DMS79 treated with DMSO at 0.1 percent for 48 hours (cell line): ENCODE data around the gene MINDY4.

ENCODE experiments used
- DNase-seq: peaks from one replicate; lab custom pipeline; 2025; lab: John Stamatoyannopoulos, UW

Gene MINDY4

DNA sequence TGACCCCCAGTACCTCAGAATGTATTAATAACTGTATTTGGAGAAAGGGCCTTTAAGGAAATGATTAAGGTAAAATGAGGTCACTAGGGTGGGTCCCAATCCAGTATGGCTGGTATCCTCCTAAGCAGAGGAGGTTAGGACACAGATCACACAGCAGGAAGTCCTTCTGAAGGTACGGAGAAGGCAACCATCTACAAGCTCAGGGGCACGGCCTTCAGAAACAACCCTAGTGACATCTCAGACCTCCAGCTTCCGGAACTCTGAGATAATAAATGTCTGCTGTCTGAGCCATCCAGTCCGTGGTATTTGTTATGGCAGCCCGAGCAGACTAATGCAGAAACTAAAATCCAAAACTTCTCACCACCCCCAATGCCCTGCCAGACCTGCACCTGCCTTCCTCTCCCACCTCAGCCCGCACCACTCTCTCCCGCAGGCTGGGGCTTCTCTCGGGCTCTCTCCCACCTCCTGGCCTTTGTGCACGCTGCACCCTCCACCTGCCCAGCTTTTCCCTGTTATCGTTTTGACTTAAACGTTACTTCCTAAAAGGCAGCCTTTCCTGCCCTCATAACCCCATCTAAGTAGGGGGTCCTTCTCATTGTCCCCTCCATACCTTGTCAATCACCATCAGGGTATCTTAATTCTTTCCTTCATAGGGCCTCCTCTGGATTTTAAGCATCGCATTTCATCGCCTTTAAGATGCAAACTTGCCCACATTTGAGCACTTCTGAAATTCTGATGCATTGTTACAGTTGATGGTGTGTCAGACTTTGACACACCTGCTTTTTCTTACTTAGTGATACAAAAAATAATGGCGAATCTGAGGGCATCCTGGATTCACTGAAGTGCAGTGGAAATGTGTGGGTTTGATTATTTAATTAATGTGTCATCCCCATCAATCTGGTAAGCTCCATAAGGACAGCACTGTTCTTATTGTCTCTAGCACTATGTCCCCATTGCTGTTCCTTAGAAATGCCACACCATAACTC lies 108.2 kb downstream of the MINDY4 start:
- no peak for DNase-seq

DNA sequence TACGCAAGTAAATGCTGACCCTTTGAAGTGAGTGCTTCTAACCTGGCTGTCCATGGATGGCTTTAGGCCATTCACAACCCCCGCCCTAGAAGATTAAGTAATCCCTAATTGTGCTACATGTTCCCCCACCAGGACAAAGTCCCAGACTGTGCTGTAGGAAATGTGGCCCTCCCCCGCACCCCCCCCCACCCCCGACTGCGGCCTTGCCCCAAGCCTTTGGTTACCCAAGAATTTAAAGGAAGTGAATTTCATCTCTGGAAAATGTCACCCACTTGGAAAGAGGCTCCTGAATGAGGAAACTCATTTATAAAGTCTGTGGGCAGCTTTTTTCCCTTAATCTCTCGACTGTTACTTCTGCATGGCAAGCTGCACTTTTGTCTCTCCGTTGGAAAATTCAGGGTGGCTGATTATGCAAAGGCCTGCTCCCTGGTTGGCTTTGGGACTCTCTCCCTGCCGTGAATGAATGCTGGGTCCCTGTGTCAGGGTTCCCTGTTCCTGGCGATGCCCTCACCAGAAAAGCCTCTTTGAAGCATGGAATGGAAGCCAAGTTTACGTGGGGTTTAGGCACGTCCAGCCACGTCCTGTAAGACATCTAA lies 109.0 kb downstream of the MINDY4 start:
- DNase-seq: no peak

DNA sequence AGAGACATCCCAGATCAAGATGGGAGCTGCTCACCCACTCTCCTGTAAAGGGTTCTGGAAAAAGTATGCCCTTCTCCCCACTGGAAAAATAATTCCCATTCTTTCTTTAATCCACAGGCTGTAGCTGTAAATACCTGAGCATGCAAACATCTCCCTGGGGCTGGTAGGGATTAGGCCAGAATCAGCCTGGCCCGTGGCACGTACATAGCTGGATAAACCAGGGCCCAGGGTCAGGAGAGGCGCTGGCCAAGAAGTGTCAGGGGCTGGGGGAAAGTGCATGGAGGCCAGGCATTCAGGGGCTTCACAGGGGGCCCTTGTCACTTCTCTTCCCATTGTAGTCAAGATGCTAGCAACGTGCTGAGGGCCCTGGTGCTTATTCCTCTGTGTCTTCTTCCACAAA lies 109.7 kb downstream of the MINDY4 start:
- DNase-seq: no peak

DNA sequence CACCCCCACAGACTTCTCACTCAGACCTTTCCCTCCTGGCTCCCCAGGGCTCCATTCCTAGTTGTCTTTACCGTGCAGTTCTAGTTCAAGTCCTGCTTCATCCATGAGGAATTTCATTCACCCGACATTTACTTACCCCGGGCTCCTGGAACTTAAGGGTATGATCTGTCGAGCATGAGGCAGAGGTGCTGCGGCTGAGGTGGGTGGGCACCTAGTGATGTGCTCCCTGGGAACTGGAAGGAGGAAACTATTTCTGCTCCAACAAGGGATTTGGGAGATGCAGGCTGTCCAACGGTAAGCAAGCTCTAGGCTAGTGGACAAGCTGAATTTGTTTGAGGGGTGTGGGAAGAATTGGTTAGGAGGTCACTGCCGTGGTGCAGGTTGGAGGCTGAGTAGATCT lies 110.2 kb downstream of the MINDY4 start:
- DNase-seq: no peak

DNA sequence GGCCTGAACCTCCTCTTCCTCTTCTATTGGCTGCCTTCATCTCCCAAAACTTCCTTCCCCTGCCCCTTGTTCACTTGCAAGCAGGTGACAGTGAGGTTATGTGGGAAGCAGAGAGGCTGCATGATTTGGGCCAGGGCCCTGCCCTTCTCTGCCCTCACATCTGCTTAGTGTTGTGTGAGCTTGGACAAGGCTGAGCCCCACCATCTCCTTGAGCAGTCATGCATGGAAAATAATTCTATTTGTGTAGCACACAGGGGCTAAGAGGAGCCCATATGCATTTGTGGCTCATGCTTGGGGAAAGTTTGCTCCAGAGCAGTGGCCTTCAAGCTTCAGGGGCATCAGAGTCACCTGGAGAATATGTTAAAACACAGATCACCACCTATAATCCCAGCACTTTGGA lies 113.7 kb downstream of the MINDY4 start:
- DNase-seq: no peak

DNA sequence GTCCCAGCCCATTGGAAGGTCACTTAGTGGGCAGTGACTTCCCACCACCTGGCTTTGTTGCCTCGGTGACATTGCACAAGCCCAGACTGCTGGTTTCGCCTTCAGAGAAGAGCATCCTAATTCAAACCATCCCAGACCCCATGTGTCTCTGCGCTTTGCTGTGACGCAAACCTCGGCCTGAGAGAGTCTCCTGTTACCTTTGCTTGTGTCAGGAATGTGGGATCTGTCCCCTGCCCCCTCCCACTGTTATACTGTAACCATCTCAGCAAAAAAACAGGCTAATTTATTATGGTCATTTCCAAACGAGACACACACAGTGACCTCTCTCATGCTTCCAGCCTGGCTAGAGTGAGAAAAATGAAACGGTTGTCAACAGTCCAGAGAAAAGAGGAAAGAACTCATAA lies 115.4 kb downstream of the MINDY4 start:
- no peak for DNase-seq

DNA sequence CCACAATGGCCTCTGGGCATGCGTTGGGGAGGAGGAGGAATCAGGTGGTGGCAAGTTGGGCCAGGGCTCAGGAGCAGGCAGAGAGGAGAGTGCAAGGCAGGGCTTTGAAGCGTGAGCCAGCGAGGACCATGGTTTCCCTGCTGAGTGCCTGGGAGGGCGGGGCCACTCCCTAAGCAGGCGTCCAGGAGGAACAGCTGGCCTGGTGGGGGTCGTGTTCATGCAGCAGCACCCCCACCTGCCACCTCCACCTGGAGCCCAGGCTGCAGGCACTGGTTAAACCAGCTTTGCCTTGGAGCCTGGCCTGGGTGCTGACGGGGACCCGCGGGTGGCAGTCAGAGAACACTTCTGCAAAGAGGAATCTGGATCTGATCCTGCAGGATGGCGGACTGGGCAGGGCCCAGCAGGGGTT lies 116.3 kb downstream of the MINDY4 start:
- DNase-seq: peak; percentile 57

DNA sequence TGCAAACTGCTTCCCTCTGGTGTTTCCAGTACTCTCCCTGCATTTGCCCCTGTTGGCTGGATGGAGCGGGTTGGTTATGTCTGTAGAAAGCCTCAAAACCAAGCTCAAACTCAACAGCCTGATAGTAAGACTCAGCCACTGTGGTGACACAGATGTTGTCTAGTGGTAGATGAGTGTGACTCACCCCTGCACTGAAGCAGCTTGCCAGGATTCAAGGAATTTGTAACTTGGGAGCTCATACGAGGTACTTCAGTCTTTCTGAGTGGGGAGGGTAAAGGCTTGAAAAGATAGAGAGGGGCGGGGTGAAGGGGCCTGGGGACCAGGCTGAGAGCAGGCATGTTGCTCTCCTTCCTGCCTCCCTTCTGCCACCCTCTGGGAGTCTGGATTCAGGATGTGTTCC lies 117.5 kb downstream of the MINDY4 start:
- DNase-seq: peak; percentile 79

DNA sequence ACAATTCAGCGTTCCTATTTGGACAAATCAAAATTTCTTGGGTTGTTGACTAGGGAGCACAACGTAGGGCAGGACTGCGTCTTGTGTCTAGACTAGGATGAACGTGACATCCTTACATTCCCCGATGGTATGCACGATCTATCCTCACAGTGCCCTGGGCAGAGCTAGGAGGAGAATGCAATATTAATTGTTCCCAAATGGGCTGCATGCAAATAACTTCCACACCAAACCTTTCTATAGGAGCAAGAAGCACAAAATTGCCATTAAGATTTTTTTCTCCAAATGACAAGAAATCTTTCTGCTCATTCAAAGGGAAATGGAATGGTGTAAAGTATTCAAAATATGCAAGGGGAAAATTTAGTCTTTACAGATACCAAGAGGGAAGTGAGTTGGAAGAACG lies 119.0 kb downstream of the MINDY4 start:
- no peak for DNase-seq

DNA sequence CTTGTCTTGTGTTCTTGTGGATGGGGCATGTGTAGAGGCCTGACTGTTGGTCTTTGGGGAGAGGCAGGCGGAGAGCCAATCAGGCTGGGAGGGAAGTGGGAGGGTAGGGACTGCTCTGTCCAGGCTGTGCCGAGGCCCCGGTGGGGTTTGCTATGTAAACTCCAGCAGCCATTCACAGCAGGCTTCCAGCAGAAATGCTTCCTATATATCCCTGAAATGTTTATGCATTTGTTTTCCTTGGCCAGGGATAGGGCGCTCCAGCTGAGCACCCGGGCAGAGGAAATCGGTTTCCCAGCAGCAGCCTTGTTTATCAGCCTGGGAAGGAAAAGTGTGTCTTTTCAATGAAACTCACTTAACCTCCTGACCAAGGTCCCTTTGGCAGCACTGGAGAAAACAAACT lies 122.1 kb downstream of the MINDY4 start:
- no peak for DNase-seq

DNA sequence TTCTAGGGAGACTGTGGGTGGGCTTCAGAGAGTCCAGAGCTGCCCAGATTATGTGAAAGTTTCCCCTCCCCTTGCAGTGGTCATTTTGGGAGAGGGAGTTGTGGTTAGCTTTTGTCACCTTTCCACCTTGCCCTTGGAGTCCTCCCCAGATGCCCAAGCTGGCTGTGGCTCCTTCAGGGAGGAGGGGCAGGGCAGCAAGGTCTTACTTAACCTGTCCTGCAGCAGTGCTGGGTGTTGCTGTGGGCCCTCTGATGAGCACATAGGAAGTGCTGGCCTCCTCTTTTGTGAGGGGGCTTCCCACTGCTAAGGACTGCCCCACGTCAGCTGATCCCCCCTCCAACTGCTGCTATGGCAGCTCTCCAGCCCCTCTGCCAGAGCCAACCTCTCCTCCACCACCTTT lies 122.8 kb downstream of the MINDY4 start:
- DNase-seq: no peak

DNA sequence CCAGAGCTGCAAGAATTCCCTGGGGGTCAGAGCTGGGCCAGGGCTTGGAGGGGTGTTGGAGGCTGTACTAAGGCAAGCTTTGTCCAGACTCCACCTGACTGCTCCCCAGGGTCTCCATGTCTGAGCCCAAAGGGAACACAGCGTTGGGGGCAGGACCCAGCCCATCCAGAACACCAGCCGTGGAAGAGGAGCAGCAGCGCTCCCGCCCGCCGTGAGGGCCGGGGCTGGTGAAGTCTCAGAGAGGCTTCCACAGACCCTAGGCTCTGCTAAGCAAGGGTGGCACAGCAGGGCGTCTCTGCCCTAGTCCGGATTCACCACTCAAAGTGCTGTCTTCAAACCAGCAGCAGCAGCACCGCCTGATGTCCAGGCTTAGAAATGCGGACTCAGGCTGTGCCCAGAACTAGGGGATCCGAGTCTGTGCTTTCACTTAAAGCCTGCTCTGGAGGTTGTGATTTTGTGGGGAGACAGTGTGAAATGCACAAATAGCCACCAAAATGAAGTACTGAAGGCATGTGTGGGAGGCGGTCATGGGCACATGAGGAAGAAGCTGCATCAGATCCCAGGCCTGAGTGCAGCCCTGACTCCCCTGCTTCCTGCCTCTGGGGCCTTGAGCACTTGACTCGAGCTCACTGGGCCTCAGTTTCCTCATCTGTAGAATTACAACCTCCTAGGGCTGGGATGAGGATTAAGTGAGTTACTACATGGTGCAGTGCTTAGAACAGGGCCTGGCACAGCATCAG lies 123.8 kb downstream of the MINDY4 start:
- DNase-seq: no peak

DNA sequence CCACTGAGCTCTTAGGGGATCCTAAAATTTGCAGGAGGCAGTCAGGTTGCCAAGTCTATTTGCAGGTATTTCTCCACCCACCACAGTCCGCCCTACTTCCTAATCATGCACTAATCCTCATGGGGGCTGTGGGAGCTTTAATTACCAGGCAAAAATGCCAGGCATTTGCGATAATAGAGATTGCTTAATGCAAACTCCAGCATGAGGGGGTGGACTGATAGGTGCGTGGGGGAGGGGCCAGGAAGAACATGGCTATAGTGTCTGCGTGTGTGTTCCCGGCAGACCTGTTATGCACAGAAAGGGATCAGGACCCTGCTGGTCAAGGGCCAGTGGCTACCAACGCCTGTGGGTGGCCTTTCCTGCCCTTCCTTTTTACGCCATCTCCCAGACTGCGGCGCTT lies 124.8 kb downstream of the MINDY4 start:
- DNase-seq: no peak

DNA sequence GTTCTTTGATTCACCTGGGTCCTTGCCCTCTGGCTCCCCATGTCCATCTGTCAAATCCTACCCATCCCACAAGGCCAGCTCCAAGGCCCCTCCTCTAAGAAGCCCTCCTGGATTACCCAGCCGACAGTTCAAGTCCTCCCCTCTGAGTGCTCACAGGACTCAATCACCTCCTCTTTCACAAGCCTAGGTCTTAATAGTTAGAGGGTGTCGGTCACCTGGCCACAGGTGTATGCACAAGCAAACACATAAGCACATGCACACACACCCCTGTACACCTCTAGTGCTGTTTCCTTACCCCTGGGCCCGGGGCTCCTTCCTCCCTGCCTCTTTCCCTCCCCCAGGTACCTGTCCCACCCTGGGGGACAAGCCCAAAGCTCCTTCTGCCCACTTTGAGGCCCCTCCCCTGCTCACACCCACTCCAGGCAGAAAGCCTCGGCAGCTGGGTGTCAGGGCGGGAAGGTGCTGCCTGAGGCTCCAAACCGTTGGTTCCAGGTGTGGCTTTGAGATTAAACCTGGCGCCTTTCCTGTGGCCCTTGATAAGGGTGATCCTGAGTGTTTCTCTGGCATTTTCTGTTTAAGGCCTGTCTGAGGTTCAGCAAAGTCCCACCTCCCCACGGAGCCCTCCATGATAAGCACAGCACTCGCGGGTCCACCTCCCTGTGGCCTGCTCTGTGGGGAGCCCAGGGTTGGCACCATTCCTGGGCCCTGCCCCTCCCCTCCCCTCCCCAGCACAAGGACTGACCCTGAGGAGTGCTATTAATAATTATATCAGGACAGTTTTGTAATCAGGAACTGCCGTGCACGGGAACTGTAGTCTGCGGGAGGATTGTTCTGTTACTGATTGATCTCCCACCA lies 125.8 kb downstream of the MINDY4 start:
- DNase-seq: peak; percentile 36

DNA sequence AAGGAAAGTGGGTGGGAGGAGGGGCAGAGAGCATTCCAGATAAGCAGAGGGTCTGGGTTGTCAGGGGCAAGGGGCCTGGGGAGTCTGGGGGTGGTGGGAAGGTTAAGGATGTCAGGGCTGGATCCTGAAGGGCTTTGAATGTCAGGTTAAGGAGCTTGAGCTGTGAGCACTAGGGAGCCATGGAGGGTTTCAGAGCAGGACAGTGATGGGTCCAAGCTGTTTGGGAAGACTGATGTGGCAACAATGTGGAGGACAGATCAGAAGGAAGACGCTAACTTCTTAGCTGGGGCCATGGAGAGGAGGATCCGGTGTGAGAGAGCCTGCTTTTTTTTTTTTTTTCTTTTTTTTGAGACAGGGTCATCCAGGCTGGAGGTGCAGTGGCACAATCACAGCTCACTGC lies 126.6 kb downstream of the MINDY4 start:
- no peak for DNase-seq

DNA sequence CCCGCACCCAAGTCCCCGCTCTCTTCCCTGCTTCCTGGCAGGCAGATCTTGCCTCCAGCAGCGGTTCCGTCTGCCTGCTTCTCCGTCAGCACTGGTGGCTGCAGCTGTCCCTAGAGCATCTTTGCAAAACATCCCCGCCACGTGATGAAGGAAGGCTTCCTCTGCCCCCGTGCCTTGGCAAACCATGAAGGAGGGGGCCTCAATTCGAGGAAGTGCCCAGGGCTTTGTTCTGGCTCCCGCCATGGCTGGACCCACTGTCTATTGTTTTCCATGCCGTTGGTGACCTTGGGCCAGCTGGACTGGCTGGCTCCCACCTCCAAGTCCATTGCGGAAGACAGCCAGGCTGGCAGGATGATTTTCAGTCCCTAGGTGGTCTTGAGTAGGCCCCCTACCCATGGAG lies 127.2 kb downstream of the MINDY4 start:
- DNase-seq: no peak

DNA sequence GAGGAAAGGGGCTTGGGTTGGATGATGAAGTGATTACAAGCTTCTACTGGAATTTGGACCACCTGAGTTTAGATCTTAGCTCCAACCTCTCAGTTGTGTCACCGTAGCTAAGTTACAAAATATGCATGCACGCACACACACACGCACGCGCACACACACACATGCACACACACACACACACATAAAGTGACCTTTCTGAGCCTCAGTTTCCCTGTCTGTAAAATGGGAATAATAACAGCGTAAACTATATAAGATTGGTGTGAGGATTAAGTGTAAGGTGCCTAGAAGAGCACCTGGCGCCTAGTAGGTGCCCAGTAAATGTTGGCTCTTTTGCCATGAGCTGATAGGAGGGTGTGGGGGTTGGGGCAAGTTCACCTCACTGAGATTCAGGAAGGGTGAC lies 127.8 kb downstream of the MINDY4 start:
- no peak for DNase-seq

DNA sequence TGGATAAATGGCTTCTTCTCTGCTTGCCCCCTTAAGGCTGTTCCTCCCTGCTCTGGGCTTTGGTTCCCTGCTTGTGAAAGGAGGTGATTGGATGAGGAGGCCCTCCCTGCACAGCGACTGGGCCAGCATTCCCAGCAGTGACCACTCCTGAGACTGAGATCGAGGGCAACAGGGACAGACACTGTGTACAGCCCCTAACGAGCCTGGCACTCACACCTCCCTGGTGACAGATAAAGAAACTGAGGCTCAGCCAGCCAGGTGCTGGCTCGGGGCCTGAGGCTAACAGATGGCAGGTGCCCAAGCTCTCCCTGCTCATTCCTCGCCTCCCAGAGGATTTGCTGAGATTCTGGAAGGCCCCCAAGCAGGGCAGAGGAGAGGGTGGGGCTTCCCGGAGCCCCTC lies 128.4 kb downstream of the MINDY4 start:
- DNase-seq: no peak

DNA sequence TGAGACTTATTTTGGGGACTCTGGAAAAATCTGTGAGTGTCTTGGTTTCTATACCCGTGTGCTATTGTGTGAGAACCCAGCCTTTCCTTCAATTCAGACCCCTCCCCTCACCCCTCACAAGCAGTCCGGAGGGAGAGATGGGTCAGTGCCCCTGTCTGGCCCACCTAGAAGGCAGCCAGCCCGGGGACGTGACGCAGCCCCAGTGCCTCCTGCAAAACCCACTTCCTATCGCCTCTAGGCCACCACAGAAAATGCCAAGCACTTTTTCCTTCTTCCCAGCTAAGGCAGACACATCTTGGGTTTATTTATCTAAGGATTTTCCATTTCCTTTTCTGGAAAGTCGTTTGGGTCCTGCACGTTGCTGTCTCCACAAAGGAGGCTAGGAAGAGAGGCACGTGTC lies 128.8 kb downstream of the MINDY4 start:
- DNase-seq: no peak

DNA sequence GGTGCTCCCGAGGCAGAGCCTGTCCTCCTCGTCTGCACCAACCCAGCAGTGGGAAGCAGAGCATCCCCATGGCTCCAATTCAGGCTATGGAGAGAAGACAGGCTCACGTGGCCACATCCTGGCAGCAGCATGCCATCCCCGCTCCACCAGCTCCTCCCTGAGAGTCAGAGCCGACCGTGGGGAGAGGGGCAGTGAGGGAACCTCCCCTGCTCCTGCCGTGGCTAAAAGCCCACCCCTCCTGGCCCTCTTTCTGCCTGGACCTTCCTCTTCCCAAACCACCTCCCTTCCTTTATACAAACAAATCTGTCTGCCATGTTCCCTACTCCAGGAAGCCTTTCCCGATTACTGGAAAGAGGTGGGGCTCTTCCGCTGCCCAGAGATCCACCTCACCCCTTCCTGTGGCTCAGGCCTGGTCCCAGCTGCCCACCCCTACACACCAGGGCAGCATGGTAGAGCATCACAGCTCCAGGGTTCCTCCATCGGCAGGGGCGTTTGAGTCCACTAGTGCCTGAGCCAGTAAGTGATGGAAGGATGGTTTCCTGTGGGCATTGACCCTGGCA lies 129.7 kb downstream of the MINDY4 start:
- DNase-seq: no peak

DNA sequence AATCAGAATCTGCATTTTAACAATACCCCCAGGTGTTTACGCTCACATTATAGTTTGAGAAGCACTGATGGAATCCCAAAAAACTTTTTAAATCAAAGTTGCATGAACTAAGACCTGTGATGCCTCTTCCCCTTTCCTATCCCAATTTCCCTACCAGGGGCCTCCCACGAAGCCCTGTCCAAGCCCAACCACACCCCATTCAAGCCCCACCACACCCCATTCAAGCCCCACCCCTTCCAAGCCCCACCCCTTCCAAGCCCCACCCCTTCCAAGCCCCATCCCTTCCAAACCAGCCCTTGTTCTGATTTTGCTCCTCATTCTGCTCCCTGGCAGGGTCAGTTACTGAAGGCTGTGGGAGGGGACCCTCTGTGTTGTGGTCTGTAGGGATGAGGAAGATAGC lies 130.6 kb downstream of the MINDY4 start:
- no peak for DNase-seq

DNA sequence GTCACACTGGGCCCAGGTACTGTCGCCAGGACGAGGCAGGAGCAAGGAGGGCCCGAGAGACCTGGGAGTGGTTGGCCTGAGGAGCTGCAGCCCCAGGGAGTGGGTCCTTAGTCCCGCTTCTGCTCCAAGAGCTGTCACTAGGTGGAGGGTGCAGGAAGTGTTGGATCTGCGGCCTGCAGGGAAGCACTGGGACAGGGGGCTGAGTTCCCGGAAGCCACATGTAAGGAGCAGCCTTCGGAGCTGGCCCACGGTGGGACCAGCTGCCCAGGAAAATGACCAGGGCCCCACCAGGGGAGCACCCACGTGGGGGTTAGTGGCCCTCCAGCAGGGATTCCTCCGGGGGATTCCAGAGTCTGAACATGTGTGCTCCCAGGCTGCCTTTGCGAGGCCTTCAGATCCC lies 131.2 kb downstream of the MINDY4 start:
- no peak for DNase-seq
